Upper lobe of left lung (tissue), 6 donors: ENCODE measurements around the gene DOK7. TPM values are rescaled to one million over a fixed set of nuclear protein-coding genes. Genes with fewer than 3 reads are reported as not detected.
A peak's percentile ranks its signal among the peaks of the same experiment; 100 is the strongest.
"Not testable (repeated sequence)": the region's sequence is repeated elsewhere in the genome, so short reads cannot be mapped to it uniquely, and the experiment has no call there.

Source experiments
- ATAC-seq, 2 donors: fragments of 200-7000 bp; cut with Tn5 transposase; one replicate each; pipeline ENCODE4 v1.9.1; 2022; ENCODE audit warnings: mild to moderate bottlenecking in 2 of 2, moderate library complexity in 2 of 2; ENCODE audit not compliant: low FRiP score in 2 of 2
- DNase-seq, 2 donors: peaks; one replicate each; pipeline ENCODE4 v3.0.0-alpha.2; 2019 to 2020
- H3K27ac ChIP-seq, 4 donors: fragments of 200-600 bp; sonication (generic); one replicate each; pipeline ENCODE4 v1.5.1; 2016 to 2019
- H3K27me3 ChIP-seq, 4 donors: fragments of 200-600 bp; sonication (generic); one replicate each; pipeline ENCODE4 v1.5.1; 2017 to 2019
- H3K36me3 ChIP-seq, 4 donors: fragments of 200-600 bp; sonication (generic); one replicate each; pipeline ENCODE4 v1.5.1; 2016 to 2019
- H3K4me1 ChIP-seq, 4 donors: fragments of 200-600 bp; sonication (generic); one replicate each; pipeline ENCODE4 v1.5.1; 2018 to 2019
- H3K4me3 ChIP-seq, 4 donors: fragments of 200-600 bp; sonication (generic); one replicate each; pipeline ENCODE4 v1.5.1; 2017 to 2019; ENCODE audit warnings: mild to moderate bottlenecking in 2 of 4, moderate library complexity in 1 of 4
- H3K9me3 ChIP-seq, 4 donors: fragments of 200-600 bp; sonication (generic); one replicate each; pipeline ENCODE4 v1.5.1; 2018 to 2019
- EP300 ChIP-seq, 4 donors: sonication (generic); formaldehyde crosslinking; IDR thresholded peaks; one replicate each; pipeline ENCODE4 v1.5.1; 2017; ENCODE audit warnings: antibody characterized with exemption in 4 of 4, control low read depth in 2 of 4
- POLR2A ChIP-seq, 4 donors: fragments of 450-650 bp; IDR thresholded peaks; one replicate each; pipeline ENCODE4 v1.5.1; 2016 to 2017; ENCODE audit warnings: antibody characterized with exemption in 4 of 4, mild to moderate bottlenecking in 2 of 4
- POLR2AphosphoS5 ChIP-seq, 2 donors: sonication (generic); formaldehyde crosslinking; IDR thresholded peaks; one replicate each; pipeline ENCODE4 v1.5.1; 2017; ENCODE audit warnings: antibody characterized with exemption in 2 of 2
- WGBS, 2 donors: methylation state at CpG; one replicate each; pipeline ENCODE4 v1.1.5; 2017 to 2018; 5-methylcytosine and 5-hydroxymethylcytosine counted together
- total RNA-seq, 6 donors: library from RNA; depleted of rRNA in 4 of 6; stranded (reverse); fragments of >200 nt in 4 of 6; gene quantifications; one replicate each; pipeline versions ENCODE4 v1.1.0 to v1.2.1, GENCODE V29; 2016 to 2021
- TF ChIP-seq, protein P1 (sequence below), 6 experiments: fragments of 450-650 bp in 4 of 6; fragments of 200-600 bp in 2 of 6; sonication (generic) in 2 of 6; IDR thresholded peaks; one replicate each; pipeline ENCODE4 v1.5.1; 2016 to 2019; ENCODE audit warnings: antibody characterized with exemption in 6 of 6
- donor health status: DM: no; HTN: no; CAD: no; lungs with moderate emphysema.
- donor health status: DM: no; HTN: yes; CAD: no; lungs with severe emphysema.

Gene DOK7
- total RNA-seq, 6 donors from 2014 or later = 2.1 to 16.0 (median 4.0) TPM

DNA sequence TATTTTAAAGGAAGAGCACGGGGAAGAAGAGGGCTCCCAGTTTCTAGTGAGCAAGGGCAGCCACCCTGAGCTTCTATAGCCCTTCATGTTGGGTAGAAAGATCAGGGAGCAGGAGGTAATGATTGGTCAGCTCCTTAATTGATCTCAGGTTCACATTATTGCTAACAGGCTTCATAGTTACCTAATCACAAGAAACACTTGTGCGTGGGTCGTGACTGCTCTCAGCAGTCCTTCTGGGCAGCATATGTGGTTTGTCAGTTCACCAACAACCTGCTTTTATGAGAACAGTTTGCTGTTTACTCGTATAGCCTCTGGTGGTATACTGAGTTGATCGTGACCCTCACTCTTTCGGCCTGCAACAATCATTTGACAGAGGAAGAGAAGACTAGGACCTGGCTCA, 4.7 kb upstream of the DOK7 start:
- peaks cover 3 to 13% (median 9%) of the 10 kb centered on the region in 4 donors for H3K9me3 ChIP-seq
- 86 to 90% methylated on average over 6 of the region's 6 CpGs for WGBS, 2 donors
- ATAC-seq = no peak
- no peak overlapping the region for H3K27ac ChIP-seq
- peaks cover 0 to 7% (median 2%) of the 10 kb centered on the region in 4 donors for H3K27me3 ChIP-seq
- peaks cover 4 to 23% (median 16%) of the 10 kb centered on the region in 4 donors for H3K4me1 ChIP-seq
- DNase-seq = no peak
- H3K36me3 ChIP-seq = no peaks in the 10 kb centered on the region
- no peak overlapping the region for H3K4me3 ChIP-seq
- TF ChIP-seq, protein P1, sequence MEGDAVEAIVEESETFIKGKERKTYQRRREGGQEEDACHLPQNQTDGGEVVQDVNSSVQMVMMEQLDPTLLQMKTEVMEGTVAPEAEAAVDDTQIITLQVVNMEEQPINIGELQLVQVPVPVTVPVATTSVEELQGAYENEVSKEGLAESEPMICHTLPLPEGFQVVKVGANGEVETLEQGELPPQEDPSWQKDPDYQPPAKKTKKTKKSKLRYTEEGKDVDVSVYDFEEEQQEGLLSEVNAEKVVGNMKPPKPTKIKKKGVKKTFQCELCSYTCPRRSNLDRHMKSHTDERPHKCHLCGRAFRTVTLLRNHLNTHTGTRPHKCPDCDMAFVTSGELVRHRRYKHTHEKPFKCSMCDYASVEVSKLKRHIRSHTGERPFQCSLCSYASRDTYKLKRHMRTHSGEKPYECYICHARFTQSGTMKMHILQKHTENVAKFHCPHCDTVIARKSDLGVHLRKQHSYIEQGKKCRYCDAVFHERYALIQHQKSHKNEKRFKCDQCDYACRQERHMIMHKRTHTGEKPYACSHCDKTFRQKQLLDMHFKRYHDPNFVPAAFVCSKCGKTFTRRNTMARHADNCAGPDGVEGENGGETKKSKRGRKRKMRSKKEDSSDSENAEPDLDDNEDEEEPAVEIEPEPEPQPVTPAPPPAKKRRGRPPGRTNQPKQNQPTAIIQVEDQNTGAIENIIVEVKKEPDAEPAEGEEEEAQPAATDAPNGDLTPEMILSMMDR (IDR thresholded peaks at IDR 0.05) = no peak
- no peak for TF ChIP-seq POLR2AphosphoS5 (IDR thresholded peaks at IDR 0.05)
- no peak for TF ChIP-seq EP300 (IDR thresholded peaks at IDR 0.05)
- no peak for TF ChIP-seq POLR2A (IDR thresholded peaks at IDR 0.05)

DNA sequence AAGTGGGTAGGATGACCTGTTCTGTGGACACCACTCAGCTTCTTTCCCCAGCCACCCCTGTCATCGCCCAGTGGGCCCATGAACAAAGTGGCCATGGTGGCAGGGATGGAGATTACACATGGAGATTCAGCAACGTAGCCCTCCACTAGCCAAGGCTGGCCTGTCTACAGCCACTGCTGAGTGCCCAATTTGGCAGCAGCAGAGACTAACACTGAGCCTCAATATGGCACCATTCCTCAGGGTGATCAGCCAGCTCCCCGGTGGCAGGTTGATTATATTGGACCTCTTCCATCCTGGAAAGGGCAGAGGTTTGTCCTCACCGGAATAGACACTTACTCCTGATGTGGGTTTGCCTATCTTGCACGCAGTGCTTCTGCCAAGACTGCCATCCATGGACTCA, 4.0 kb upstream of the DOK7 start:
- WGBS, 2 donors = 67 to 88% methylated on average over 1 to 5 of the region's 5 CpGs
- H3K27me3 ChIP-seq = peaks cover 0 to 12% (median 5%) of the 10 kb centered on the region in 4 donors
- not testable (repeated sequence) for H3K36me3 ChIP-seq

DNA sequence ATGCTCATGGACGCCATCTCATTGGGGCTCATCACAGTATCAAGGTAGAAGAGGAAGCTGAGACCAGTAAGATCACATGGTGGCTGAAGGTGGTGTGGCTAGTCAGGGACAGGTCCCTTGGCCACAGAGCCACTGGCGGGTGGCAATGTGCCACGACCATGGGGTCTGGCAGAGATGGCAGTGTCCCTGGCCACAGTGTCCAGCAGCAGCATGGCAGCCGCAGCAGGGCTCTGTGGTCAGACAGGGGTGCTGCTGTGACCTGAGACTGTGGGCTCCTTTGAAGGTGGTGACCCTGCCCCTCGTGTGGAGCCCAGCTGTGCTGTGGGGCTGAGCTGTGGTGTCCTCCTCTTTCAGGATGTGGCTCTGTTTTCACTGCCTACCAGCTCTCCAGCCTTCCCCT, 2.2 kb upstream of the DOK7 start:
- H3K36me3 ChIP-seq = no peaks in the 10 kb centered on the region
- H3K27ac ChIP-seq = peak overlapping the region in 2 of 4 donors; percentile 40 to 64
- H3K27me3 ChIP-seq = peaks cover 0 to 12% (median 5%) of the 10 kb centered on the region in 4 donors
- DNase-seq = peak in 1 of 2 donors; percentile 43
- 85 to 99% methylated on average over 2 to 5 of the region's 5 CpGs for WGBS, 2 donors
- H3K4me1 ChIP-seq = peaks cover 7 to 30% (median 23%) of the 10 kb centered on the region in 4 donors
- H3K4me3 ChIP-seq = no peak overlapping the region
- H3K9me3 ChIP-seq = peaks cover 0 to 4% (median under 1%) of the 10 kb centered on the region in 4 donors
- ATAC-seq = no peak
- TF ChIP-seq POLR2A (IDR thresholded peaks at IDR 0.05) (no peak), EP300 (IDR thresholded peaks at IDR 0.05) (no peak)
- TF ChIP-seq, protein P1 (IDR thresholded peaks at IDR 0.05) = no peak

More for the DNA sequence above, 4.0 kb upstream of the DOK7 start:
- DNase-seq, H3K27ac ChIP-seq, ATAC-seq, H3K4me3 ChIP-seq: not testable (repeated sequence)
- Histone ChIP-seq H3K9me3 (peaks cover 3 to 13% (median 9%) of the 10 kb centered on the region in 4 donors), H3K4me1 (peaks cover 7 to 30% (median 23%) of the 10 kb centered on the region in 4 donors)

DNA sequence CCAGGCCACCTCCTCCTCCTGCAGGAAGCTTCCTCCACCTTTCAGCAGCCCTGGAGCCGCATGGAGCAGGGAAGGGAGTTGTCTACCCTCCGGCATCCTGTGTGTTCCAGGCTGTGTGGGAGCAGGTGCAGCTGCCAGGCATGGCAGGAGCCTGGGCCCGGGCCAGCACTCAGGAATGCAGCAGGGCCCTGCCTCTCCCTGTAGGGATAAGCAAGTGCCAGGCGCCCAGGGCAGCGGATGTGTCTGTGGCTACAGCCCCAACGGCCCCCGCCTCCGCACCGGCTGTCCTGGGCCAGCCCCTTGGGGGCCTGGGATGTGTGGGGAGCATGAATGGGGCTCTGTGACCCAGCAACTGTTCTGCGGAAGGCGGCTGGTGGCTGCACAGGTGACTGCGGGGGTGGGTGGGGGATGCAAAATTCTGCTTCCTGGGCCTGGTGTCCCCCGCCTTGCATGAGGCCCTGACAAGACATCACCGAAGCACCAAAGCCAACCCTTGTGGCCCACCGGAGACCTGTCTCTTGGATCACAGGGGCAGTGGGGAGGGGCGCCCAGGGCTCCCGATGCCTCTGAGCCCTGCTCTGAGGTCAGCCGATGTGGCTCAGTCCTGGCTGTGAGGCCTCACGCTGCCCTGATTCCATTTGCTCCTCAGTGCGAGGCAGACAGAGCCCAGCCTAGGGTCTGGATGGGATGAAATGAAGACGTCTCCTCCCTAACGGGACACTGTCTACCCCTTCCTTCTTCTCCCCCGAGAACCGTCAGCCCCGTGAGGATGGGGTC, 1.4 kb upstream of the DOK7 start:
- Histone ChIP-seq H3K27me3 (peaks cover 0 to 12% (median 5%) of the 10 kb centered on the region in 4 donors), H3K27ac (peak overlapping the region; percentile 35 to 64 (median 46)), H3K4me1 (peaks cover 7 to 30% (median 23%) of the 10 kb centered on the region in 4 donors), H3K36me3 (no peaks in the 10 kb centered on the region), H3K4me3 (no peak overlapping the region), H3K9me3 (no peaks in the 10 kb centered on the region)
- DNase-seq (peak; percentile 69 to 90), ATAC-seq (peak; percentile 45 to 88)
- TF ChIP-seq, protein P1 (IDR thresholded peaks at IDR 0.05) = no peak
- TF ChIP-seq POLR2A (IDR thresholded peaks at IDR 0.05) = peak in 1 of 4 donors; percentile 42
- 72 to 80% methylated on average over 3 to 24 of the region's 25 CpGs for WGBS, 2 donors

DNA sequence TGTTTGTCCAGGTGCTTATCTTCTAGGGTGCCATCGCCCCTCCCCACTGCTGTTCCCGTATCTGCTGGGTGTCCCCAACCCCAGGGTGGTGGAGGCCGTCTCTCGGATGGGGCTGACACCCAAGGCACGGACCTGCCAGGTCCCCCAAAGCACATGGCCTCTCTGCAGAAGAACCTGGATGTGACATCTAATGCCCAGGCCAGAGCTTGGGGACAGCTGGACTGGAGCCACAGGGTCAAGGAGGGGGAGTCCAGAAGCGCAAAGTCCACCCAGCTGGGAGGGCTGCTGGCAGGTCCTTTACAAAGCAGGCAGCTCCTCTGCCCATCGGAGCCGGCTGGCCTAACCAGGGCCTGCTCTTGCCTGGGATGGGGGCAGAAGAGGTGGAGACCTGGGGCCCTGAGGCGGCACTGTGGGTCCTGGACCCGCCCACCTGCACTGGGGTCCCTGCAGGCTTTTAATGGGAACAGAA, 751 bp upstream of the DOK7 start:
- peak in 1 of 2 donors; percentile 43 for DNase-seq
- Histone ChIP-seq H3K4me3 (peak overlapping the region in 1 of 4 donors; percentile 58), H3K27me3 (peaks cover 0 to 12% (median 5%) of the 10 kb centered on the region in 4 donors)

More for the DNA sequence above, 751 bp upstream of the DOK7 start:
- peak overlapping the region in 3 of 4 donors; percentile 37 to 64 (median 53) for H3K27ac ChIP-seq
- H3K4me1 ChIP-seq = peaks cover 7 to 30% (median 23%) of the 10 kb centered on the region in 4 donors
- no peaks in the 10 kb centered on the region for H3K36me3 ChIP-seq
- H3K9me3 ChIP-seq = no peaks in the 10 kb centered on the region
- no peak for ATAC-seq
- TF ChIP-seq EP300 (IDR thresholded peaks at IDR 0.05) = no peak
- TF ChIP-seq, protein P1 (IDR thresholded peaks at IDR 0.05) = no peak
- no peak for TF ChIP-seq POLR2AphosphoS5 (IDR thresholded peaks at IDR 0.05)
- WGBS, 2 donors = 87 to 90% methylated on average over 2 to 8 of the region's 10 CpGs
